ENCODE results near the gene VEZT. TPM values are rescaled to one million over a fixed set of nuclear protein-coding genes. Genes with fewer than 3 reads are reported as not detected.

VEZT gene
- total and polyA plus RNA-seq, 9 of the 15 experiments (the other 6 are each of a cell fraction or from before 2014, with no cell fraction given) = 16.1 to 61.5 (median 32.6) TPM

- no TSS peak for BruUV-seq (replicated peaks)
- Histone ChIP-seq H3K79me2 (ENCODE audit: control insufficient read depth, insufficient read depth, low read length) (peaks cover 44% of the 10 kb centered on the region), H3K27ac (ENCODE audit: extremely low read depth, low read depth, low read length) (no peak overlapping the region), H3K4me3 (no peak overlapping the region), H3K36me3 (ENCODE audit: control insufficient read depth, insufficient read depth, low read length) (no peaks in the 10 kb centered on the region; the same call in 2 of the 3 replicates), H3K4me2 (ENCODE audit: insufficient read depth, low read length) (no peak overlapping the region), H3K27me3 (ENCODE audit: control insufficient read depth in 2 of 2, insufficient read depth in 2 of 2, low read length in 2 of 2) (no peaks in the 10 kb centered on the region), H2AFZ (ENCODE audit: low read depth, low read length) (no peak overlapping the region), H4K20me1 (replicated peaks; ENCODE audit: control insufficient read depth, insufficient read depth, low read length) (no peaks in the 10 kb centered on the region), H3K9me1 (ENCODE audit: control insufficient read depth, insufficient read depth, low read length) (no peaks in the 10 kb centered on the region), H3K9me3 (replicated peaks; ENCODE audit: control insufficient read depth, insufficient read depth, low read depth, low read length) (no peaks in the 10 kb centered on the region), H3K4me1 (replicated peaks in 1 of 2; ENCODE audit: control insufficient read depth in 2 of 2, insufficient read depth in 2 of 2, low read length in 2 of 2) (peaks cover 16 to 35% of the 10 kb centered on the region in 2 experiments), H3K9ac (ENCODE audit: insufficient read depth in 1 of 2, low read depth in 2 of 2, low read length in 2 of 2) (no peak overlapping the region)
- ATAC-seq (no peak), DNase-seq (ENCODE audit: extremely low read depth in 1 of 4, low spot score in 3 of 4) (no peak), FAIRE-seq (no peak)
- 76% methylated on average over 4 of the region's 4 CpGs for WGBS (ENCODE audit: insufficient coverage, low coverage, missing lambda C conversion rate)
- intact Hi-C loops (cut with micrococcal nuclease) = no loop called here
- POLR2A ChIA-PET = interaction anchor here (0.6 to 1.5 kb wide), 2 partner anchors 17 to 33 kb away, joined by 3 read pairs; no protein-coding TSS in a partner anchor
- CTCF ChIA-PET (ENCODE audit: low intra/inter-chr PET ratio) = no interaction called here
- in situ Hi-C loops (cut with MboI) = no loop called here
- TF ChIP-seq EZH2 (IDR thresholded peaks at IDR 0.05; ENCODE audit: borderline replicate concordance, low read depth, low read length) (no peak), ZBTB34 (CRISPR knock-in tag; IDR thresholded peaks at IDR 0.05) (no peak), CC2D1A (IDR thresholded peaks at IDR 0.05) (no peak), DMBX1 (CRISPR knock-in tag; IDR thresholded peaks at IDR 0.05; ENCODE audit: borderline replicate concordance) (no peak), PHB2 (IDR thresholded peaks at IDR 0.05; ENCODE audit: low read depth) (no peak), TARDBP (IDR thresholded peaks at IDR 0.05) (no peak), NFIX (CRISPR knock-in tag; IDR thresholded peaks at IDR 0.05; ENCODE audit: low read depth) (no peak), JUNB (CRISPR knock-in tag; conservative IDR thresholded peaks at IDR 0.05) (no peak), PKNOX1 (IDR thresholded peaks at IDR 0.05) (no peak), USF1 (CRISPR knock-in tag; IDR thresholded peaks at IDR 0.05) (no peak), ZNF77 (CRISPR knock-in tag; IDR thresholded peaks at IDR 0.05) (no peak), VEZF1 (CRISPR knock-in tag; IDR thresholded peaks at IDR 0.05) (no peak), HLTF (IDR thresholded peaks at IDR 0.05) (no peak), CTCF (IDR thresholded peaks at IDR 0.05 in 2 of 3, conservative IDR thresholded peaks at IDR 0.05 in 1 of 3; ENCODE audit: insufficient read depth in 2 of 3, low read depth in 1 of 3, low read length in 3 of 3) (no peak)
- TF ChIP-seq, protein P1, sequence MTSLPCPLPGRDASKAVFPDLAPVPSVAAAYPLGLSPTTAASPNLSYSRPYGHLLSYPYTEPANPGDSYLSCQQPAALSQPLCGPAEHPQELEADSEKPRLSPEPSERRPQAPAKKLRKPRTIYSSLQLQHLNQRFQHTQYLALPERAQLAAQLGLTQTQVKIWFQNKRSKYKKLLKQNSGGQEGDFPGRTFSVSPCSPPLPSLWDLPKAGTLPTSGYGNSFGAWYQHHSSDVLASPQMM (CRISPR knock-in tag; IDR thresholded peaks at IDR 0.05) = no peak
- TF ChIP-seq, protein P2, sequence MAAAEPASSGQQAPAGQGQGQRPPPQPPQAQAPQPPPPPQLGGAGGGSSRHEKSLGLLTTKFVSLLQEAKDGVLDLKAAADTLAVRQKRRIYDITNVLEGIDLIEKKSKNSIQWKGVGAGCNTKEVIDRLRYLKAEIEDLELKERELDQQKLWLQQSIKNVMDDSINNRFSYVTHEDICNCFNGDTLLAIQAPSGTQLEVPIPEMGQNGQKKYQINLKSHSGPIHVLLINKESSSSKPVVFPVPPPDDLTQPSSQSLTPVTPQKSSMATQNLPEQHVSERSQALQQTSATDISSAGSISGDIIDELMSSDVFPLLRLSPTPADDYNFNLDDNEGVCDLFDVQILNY (CRISPR knock-in tag; IDR thresholded peaks at IDR 0.05) = no peak
Observed at GRCh38 chr12:95198914-95199313, 18.7 kb upstream of the VEZT start.

All from K562 (cell line).